HFFc6 (cell line): ENCODE results near the gene RPL21. TPM values are rescaled to one million over a fixed set of nuclear protein-coding genes. Genes with fewer than 3 reads are reported as not detected.
A peak's percentile ranks its signal among the peaks of the same experiment; 100 is the strongest.

Experiments
- DNase-seq: peaks from one replicate; pipeline ENCODE4 v3.0.0-alpha.2; 2018
- H3K27ac Mint-ChIP-seq: 2 replicates; pipeline ENCODE4 v1.8.0; 2020; ENCODE audit warnings: mild to moderate bottlenecking, mixed read lengths
- H3K27me3 Mint-ChIP-seq: 2 replicates; pipeline ENCODE4 v1.8.0; 2021; ENCODE audit warnings: mild to moderate bottlenecking, moderate library complexity, mixed read lengths; ENCODE audit not compliant: insufficient read depth
- H3K36me3 Mint-ChIP-seq: 2 replicates; pipeline ENCODE4 v1.8.0; 2021; ENCODE audit warnings: low read depth, mixed read lengths
- H3K4me1 Mint-ChIP-seq: 2 replicates; pipeline ENCODE4 v1.8.0; 2020; ENCODE audit warnings: low read depth, mixed read lengths
- H3K4me3 Mint-ChIP-seq: 2 replicates; pipeline ENCODE4 v1.8.0; 2020; ENCODE audit warnings: mild to moderate bottlenecking, moderate library complexity, mixed read lengths
- H3K9me3 Mint-ChIP-seq: 2 replicates; pipeline ENCODE4 v1.8.0; 2020; ENCODE audit warnings: mild to moderate bottlenecking, mixed read lengths
- total RNA-seq, 6 experiments: library from RNA; stranded (reverse); fragmentation: NEBNext Ultra II Directional; extraction: Animal tissue kit (Norgen Biotek cat#: 25700); gene quantifications; 2 replicates in 1 of 6; 3 replicates in 5 of 6; pipeline ENCODE4 v1.2.3, GENCODE V29; 2021
- TF ChIP-seq, protein P1 (sequence below): fragments of 200-600 bp; sonication (generic); IDR thresholded peaks from 2 replicates; pipeline ENCODE4 v1.5.0; 2021; ENCODE audit warnings: antibody characterized with exemption, mild to moderate bottlenecking

The RPL21 gene
- total RNA-seq, 6 experiments from 2014 or later = 752 to 1,001 (median 859) TPM

- no peak overlapping the region for H3K4me3 Mint-ChIP-seq
- H3K9me3 Mint-ChIP-seq = no peaks in the 10 kb centered on the region
- H3K36me3 Mint-ChIP-seq = no peaks in the 10 kb centered on the region
- TF ChIP-seq, protein P1, sequence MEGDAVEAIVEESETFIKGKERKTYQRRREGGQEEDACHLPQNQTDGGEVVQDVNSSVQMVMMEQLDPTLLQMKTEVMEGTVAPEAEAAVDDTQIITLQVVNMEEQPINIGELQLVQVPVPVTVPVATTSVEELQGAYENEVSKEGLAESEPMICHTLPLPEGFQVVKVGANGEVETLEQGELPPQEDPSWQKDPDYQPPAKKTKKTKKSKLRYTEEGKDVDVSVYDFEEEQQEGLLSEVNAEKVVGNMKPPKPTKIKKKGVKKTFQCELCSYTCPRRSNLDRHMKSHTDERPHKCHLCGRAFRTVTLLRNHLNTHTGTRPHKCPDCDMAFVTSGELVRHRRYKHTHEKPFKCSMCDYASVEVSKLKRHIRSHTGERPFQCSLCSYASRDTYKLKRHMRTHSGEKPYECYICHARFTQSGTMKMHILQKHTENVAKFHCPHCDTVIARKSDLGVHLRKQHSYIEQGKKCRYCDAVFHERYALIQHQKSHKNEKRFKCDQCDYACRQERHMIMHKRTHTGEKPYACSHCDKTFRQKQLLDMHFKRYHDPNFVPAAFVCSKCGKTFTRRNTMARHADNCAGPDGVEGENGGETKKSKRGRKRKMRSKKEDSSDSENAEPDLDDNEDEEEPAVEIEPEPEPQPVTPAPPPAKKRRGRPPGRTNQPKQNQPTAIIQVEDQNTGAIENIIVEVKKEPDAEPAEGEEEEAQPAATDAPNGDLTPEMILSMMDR = no peak
- H3K4me1 Mint-ChIP-seq = peaks cover 11% of the 10 kb centered on the region; the same call in 1 of the 2 replicates
- no peak for DNase-seq
- no peak overlapping the region for H3K27ac Mint-ChIP-seq
- H3K27me3 Mint-ChIP-seq = peaks cover 21% of the 10 kb centered on the region
Observed at GRCh38 chr13:27280009-27280656, 28.8 kb downstream of the RPL21 start.

DNA sequence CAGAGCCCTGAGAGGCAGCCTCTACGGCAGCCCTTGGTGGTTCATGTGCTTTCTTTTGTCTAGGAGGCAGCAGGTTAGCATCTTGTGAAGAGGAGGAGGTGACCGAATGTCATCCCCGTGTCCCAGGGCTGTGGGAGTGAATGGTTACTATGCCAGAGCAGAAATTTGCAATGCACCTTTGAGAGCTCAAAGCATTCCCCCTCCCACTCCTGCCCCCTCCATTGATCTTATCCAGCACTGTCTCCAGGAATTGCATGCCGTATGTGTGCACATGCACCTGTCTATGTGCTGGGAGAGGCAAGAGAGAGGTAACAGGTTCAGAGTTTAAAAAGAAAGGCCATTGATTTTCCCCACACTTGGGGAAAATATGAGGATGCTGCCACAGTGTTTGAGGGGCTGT is 29.5 kb downstream of the RPL21 start:
- Mint-ChIP-seq H3K27me3 (peaks cover 21% of the 10 kb centered on the region), H3K4me1 (peaks cover 6% of the 10 kb centered on the region; the same call in 1 of the 2 replicates), H3K36me3 (no peaks in the 10 kb centered on the region), H3K27ac (no peak overlapping the region), H3K4me3 (no peak overlapping the region), H3K9me3 (no peaks in the 10 kb centered on the region)
- TF ChIP-seq, protein P1 = no peak
- DNase-seq = no peak

GRCh38 chr13:27281420-27281819 is 30.1 kb downstream of the RPL21 start:
- DNase-seq = no peak
- peaks cover 17% of the 10 kb centered on the region for H3K27me3 Mint-ChIP-seq
- no peak overlapping the region for H3K4me3 Mint-ChIP-seq
- no peaks in the 10 kb centered on the region for H3K36me3 Mint-ChIP-seq
- no peak overlapping the region for H3K27ac Mint-ChIP-seq
- no peaks in the 10 kb centered on the region for H3K9me3 Mint-ChIP-seq
- TF ChIP-seq, protein P1 = 0 out of 2 replicates have a peak, but pooled peaks have one; percentile 15
- H3K4me1 Mint-ChIP-seq = peaks cover under 1% of the 10 kb centered on the region; the same call in 1 of the 2 replicates

DNA sequence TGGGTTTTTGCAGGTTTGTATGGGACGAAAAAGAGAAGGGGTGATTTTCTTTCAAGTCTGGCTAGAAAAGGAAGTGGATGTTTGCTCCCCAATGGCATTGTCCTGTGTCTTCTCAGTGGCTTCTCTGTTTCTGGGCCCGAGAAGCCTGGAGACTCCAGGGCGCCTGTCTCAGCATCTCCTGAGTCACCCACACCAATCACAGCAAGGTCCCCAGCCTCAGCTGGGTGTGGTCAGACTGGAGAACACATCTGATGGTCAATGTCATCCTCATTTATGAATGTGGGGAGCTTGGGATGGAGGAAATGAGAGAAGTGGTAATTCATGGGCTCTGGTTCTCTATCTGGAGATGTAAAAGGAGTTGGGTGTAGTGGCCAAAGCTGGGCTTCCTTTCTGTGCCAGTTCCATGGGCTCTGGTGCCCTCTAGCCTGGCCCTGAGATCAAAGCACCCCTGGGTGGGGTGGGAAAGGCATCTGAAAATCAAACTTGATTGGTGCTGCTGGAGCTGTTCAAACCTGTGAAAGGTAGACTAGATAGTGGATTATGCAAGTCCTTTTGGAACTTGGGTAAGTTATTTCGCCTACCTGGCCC is 32.6 kb downstream of the RPL21 start:
- DNase-seq = peak; percentile 30
- H3K4me3 Mint-ChIP-seq = no peak overlapping the region
- H3K4me1 Mint-ChIP-seq = no peaks in the 10 kb centered on the region
- H3K27me3 Mint-ChIP-seq = peaks cover 22% of the 10 kb centered on the region
- H3K27ac Mint-ChIP-seq = no peak overlapping the region
- H3K9me3 Mint-ChIP-seq = no peaks in the 10 kb centered on the region
- TF ChIP-seq, protein P1 = peak; percentile 66
- H3K36me3 Mint-ChIP-seq = no peaks in the 10 kb centered on the region

GRCh38 chr13:27288392-27288791 is 37.0 kb downstream of the RPL21 start:
- DNase-seq = no peak
- TF ChIP-seq, protein P1 = no peak
- H3K4me1 Mint-ChIP-seq = no peaks in the 10 kb centered on the region

More at GRCh38 chr13:27288392-27288791, 37.0 kb downstream of the RPL21 start:
- H3K27me3 Mint-ChIP-seq = peaks cover 26% of the 10 kb centered on the region
- H3K27ac Mint-ChIP-seq = no peak overlapping the region
- H3K4me3 Mint-ChIP-seq = no peak overlapping the region
- no peaks in the 10 kb centered on the region for H3K9me3 Mint-ChIP-seq
- no peaks in the 10 kb centered on the region for H3K36me3 Mint-ChIP-seq
